Hypothalamus (tissue), 51 donors: ENCODE measurements around the gene CD28.
"Not testable (repeated sequence)": the region's sequence is repeated elsewhere in the genome, so short reads cannot be mapped to it uniquely, and the experiment has no call there.

ENCODE experiments used
- DNase-seq, 51 donors: peaks; one replicate each; lab custom pipeline; 2025; lab: John Stamatoyannopoulos, UW

Gene CD28

DNA sequence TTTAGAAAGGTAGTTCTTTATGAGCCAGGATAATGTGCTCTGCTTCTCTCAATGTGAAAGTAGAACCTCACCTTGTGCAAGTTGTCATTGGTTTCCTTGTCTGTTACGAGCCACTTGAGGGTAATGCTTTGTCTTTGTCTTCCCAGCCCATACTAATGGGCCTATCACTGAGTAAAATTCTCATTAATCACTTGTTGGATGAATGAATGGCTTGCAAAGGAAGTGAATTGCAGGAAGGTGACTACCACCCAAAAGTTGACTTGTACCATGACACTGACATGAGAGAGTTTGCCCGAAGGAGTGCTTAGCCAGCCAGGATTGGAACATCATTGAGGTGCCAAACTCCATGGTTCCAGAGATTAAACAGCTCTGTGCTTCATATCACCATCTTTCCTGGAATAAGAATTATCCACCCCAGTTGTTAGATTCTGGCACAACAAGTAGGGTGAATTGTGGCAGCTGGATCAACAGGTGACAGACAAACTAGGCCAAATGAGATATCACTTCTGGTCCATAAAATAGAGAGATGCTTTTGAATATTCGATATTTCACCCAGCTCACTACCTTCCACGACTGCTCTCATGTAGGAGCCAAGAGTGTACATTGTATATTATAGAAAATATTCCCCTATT lies 20.5 kb upstream of the CD28 start:
- DNase-seq = no peak

DNA sequence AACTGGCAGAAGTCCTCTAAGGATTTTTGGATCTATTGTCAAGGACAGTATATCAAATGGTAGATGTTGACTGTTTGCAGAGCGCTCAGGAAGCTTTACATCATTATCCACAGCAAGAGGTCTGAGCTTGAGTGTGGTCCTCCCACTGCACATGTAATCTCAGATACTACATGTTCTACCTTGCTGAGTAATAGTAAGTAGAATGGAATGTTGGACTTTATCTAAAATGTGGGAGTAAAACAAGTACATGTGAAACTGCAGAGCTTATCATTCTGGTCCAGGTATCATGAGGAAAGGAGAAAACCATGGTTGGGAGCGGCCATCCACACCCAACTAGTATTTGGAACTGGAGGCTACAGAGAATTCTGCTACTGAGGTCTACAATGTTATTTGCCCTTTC lies 19.3 kb upstream of the CD28 start:
- no peak for DNase-seq

DNA sequence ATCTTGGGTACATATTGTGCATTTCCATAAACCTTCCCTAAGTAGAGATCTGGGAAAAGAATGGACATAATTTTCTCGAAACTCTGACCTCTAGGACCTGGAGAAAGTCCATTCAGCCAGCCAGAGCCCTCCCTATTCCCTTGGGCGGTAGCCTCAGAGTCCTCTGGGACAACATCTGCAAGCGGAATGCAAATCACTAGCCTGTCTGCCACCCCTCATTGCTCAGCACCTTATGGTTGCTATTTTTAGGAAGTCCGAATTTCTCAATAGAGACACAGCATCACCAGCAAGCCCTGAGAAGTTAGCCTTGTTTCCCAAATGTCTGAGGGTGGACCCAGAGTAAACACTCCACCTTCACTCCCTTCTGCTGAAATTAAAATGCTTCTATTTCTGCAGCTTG lies 17.6 kb upstream of the CD28 start:
- no peak for DNase-seq

DNA sequence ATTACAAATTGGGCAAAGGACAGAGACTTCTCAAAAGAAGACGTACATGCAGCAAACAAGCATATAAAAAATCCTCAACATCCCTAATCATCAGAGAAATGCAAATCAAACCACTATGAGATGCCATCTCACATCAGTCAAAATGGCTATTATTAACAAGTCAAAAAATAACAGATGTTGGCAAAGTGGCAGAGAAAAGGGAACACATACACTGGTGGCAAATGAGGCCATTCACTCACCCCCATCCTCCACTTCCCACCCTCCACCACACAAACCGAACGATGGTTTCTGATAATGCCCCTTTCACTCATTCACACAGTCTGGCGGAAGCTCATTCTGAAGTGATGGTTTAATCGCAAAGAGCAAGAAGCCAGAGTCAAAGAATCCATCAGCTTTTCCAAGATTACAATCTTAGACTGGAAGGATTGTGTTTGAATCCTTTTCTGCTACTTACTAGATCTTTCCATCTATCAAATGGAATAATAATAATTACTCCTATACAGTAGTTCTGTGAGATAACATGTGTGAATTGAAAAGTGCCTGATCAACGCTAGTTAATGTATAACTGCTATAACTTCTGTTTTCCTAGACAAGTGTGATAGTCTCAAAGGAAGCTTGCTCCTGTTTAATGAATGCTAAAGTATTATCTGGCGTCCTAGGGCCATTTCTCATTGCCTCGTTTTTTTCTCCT lies 16.9 kb upstream of the CD28 start:
- no peak for DNase-seq

DNA sequence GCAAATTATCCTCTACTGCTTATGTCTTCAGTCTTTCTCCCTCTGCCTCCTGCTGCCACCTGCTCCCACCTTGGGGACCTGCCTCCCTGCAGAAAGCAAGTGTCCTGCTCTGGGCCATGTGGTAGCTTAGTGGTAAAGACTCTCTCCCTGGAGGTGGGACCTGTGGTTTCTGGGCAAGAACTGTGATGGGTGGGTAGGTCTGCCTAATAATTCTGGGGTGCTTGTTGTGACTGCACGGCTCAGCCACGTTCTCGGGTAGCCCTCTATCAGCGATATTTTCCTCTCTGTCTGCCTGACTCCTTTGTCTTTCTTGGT lies 16.4 kb upstream of the CD28 start:
- DNase-seq = no peak

DNA sequence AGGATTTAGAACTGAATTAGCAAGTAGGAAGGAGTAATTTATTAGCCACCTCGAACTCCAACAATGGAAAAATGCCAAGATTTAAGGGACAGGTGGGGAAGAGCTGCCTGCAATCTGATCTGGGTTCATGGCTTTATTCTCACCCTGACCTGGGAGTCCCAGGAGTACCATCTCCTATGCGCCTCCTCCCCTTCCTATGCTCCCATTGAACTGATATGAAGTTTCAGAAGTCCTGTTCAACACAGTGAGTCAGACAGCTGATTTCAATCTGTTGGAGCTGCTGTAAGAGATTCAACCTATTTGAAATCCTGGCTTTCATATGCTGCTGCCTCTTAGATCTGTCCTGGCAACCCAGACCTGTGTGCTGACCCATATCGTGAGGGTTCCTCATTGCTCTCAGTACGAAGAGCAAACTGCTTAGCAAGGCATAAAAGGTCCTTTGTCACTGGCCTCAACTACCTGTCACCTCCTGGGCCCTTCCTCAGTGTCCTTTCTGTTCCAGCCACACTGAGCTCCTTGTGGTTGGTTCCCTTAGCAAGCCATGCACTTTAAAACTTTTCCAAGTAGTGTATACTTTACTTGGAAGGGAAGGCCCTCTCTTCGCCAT lies 15.9 kb upstream of the CD28 start:
- DNase-seq = no peak

DNA sequence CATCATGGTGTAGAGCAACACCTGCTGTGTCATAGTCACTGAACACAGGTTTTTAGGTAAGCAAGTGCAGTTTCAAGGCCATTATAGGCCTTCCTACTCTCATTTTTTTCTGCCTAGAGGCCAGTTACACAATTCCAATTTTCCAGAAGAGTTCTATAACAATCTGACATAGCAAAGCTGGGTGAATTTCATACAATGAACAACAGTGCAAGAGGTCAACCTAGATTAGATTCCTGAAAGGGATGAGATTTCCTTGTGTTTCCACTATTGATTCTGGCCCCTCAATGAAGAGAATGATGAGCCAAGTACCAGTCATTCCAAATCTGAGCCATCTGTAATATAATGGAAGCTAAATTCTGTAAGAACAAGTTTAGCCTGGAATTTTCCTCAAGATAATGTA lies 15.3 kb upstream of the CD28 start:
- DNase-seq = no peak

DNA sequence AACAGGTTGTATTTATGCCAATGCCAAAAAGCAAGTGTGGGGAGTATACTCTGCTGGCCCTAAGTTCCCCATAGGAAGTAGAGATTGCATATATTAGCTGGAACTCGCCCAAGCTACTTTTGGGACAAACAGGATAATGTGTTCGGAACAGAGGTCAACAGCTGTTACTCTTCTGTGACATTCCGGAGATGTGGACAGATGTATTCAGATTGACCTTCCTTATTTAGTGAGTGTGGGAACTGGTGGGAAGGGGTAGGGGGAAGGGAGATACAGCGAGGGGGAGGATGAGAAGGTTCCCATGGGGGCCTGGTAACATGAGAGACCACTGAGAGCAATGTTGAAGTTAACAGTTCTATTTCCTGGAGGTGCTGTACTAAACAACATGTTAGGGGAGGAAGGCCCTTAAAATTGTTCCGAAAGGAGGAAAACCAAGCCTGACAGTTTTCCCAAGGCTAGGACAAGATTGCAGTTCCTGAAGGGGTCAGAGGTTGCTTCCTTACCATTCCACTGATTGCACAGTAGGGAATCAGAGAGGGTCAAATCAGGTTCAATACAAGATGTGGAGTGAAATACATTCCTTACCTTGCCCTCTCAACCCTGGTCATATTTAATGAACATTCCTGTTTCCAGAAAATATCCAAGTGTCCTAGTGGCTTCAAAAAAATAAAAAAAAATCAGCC lies 14.3 kb upstream of the CD28 start:
- no peak for DNase-seq

DNA sequence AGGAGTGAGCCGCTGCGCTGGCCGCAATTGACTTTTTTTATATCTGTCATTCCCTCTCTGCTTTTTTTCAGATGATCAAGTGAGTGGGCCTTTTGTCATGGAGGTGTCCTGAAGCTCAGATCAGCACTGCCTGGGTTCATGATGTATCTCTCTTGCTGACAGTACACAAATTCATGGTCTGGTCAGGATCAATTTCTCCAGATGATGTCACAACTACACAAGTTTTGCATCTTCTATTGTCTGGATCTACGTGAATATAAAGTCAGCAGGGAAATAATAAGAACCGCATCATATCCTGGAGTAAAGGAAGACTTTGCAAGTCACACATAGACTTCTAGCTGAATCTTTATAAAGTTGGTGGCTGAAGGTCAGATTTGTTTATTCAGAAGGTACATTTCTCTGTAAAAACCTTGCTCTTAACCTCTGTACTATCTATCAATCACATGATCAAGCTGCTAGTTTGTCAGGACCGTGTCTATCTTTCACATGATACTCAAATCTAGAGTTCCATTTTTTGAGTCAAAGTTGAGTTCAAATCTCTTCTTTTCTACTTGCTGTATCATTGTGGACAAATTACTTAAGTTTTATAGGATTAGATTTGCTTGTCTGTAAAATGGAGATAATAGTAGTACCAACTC lies 13.1 kb upstream of the CD28 start:
- no peak for DNase-seq

DNA sequence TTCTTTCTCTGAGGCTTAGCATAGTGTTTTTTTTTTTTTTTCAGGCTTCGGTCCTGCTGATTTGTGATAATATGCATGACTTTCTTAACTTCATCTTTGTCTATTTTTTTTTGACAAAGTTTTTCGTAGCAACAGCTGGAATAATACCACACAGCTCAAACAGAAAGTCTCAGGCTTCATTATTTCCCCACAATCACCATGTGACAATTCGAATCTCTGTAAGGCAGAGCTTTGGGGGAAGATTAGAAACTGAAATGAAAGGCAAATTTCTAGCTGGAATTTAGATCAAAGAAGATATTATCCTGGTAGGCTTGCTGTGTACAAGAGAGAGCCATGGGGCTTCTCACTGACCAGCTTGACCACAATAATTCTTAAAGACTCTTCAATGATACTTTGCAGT lies 12.2 kb upstream of the CD28 start:
- DNase-seq = no peak

DNA sequence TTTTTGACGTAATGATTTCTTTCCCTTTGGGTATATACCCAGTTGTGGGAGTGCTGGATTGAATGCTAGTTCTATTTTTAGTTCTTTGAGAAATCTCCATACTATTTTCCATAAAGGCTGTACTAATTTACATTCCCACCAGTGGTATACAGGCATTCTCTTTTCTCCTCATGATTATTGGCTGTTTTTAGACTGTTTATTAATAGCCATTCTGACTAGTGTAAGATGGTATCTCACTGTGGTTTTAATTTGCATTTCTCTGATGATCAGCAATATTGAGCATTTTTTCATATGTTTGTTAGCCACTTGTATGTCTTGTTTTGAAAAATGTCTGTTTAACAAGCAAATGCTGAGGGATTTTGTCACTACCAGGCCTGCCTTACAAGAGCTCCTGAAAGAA lies 9.2 kb upstream of the CD28 start:
- no peak for DNase-seq

DNA sequence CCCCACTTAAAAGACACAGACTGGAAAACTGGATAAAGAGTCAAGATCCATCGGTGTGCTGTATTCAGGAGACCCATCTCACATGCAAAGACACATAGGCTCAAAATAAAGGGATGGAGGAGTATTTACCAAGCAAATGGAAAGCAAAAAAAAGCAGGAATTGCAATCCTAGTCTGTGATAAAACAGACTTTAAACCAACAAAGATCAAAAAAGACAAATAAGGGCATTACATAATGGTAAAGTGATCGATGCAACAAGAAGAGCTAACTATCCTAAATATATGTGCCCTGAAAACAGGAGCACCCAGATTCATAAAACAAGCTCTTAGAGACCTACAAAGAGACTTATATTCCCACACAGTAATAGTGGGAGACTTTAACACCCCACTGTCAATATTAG lies 8.7 kb upstream of the CD28 start:
- DNase-seq = not testable (repeated sequence)

DNA sequence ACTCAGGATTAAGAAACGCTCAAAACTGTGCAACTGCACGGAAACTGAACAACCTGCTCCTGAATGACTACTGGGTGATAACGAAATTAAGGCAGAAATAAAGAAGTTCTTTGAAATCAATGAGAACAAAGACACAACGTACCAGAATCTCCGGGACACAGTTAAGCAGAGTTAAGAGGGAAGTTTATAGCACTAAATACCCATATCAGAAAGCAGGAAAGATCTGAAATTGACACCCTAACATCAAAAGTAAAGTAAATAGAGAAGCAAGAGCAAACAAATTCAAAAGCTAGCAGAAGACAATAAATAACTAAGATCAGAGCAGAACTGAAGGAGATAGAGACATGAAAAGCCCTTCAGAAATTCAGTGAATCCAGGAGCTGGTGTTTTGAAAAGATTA lies 8.0 kb upstream of the CD28 start:
- DNase-seq = not testable (repeated sequence)

DNA sequence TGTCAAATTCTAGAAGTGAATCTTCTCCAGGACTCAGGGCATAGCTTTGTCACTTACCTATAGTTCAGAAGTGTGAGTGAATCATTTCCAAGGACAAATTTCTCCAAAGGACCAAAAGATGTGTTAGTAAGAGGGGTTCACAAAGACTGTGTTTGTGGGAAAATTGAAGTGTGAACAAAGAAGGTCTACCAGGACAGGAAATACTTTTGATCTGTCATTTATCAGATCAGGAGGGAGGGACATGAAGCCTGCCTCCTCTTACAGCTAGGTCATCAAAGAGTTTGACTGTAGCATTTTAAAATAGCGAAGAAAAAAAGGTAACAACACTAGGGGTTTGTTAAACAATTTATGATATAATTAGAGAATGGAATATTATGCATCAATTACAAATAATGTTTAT lies 2.0 kb upstream of the CD28 start:
- DNase-seq = no peak

DNA sequence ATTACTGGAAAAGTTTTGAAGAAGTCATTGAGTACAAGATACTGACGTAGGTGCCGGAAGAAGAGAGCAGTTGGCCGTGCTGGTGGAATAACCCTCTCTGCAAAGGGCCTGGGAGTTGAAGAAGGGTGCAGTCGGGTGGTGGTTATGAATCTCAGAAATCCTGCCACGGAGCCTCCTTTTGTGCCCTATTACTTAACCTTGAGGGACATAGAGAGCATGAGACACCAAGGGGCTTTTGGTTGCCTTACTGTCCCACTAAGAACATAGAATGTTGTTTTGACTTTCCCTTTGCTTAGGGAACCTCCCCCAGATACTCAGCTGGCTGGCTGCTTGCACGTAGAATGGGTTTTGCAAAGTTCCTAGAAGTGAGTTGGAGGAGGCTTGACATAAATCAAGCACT lies 1.3 kb upstream of the CD28 start:
- DNase-seq = no peak

DNA sequence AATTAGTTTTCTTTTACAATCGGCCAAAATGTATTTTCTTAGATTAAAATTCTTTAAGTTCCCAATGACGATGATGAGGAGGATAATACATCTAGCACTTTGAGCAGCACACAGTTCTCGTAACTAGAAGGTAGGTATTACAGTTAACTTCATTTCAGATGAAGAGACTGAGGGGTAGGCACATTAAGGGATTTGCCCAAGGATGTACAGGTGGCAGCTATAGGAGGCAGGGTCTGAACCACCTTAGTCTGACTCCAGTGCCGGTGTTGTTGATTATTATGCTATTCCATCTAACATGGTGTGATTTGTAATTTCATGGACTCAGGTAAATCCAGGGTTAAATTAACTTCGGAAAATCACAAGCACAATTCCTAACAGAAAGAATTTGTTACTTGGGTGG lies 1.1 kb downstream of the CD28 start:
- DNase-seq = no peak

DNA sequence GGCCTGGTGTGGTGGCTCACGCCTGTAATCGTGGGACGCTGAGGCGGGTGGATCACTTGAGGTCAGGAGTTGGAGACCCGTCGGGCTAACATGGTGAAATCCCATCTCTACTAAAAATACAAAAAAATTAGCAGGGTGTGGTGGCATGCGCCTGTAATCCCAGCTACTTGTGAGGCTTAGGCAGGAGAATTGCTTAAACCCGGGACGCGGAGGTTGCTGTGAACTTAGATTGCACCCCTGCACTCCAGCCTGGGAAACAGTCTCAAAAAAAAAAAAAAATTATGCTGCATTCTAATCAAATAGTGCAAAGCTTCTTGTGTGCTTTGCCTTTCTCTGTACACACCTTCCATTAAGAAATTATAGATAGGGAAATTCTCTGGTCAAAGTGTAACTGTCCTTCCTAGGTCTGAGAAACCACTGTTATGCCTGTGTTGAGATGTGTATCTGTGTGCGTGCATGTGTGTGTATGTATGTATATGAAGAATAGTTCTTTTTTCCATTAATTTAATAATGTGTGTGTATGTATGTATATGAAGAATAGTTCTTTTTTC lies 2.5 kb downstream of the CD28 start:
- DNase-seq = no peak

DNA sequence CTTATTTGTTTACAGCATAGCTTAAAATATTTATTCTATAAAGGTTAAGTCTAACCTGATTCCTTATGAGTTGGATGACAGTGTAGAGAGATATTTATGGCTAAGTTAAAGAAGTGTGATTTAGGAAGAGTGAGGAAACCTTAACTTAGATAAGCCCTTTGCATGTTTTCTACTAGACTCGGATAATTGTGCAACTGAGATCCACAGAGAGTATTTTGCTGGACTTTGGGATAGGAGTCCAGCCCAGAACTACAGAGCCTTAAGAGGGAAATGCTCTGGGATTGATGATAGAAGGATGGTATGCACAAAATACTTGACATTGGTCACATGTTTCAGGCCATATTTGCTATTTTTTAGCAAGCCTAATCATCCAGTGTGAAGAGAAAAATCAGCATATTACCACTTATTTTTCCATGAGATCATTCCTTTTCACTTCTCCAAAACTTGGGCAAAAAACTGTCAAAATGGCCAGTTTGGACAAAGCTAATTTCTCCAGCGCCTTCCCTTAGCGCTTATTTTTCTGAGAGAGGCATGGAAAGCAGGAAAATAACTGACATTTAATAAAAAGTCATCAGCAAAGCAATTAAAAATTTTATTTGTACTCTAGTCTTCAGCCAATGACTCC lies 3.1 kb downstream of the CD28 start:
- no peak for DNase-seq

DNA sequence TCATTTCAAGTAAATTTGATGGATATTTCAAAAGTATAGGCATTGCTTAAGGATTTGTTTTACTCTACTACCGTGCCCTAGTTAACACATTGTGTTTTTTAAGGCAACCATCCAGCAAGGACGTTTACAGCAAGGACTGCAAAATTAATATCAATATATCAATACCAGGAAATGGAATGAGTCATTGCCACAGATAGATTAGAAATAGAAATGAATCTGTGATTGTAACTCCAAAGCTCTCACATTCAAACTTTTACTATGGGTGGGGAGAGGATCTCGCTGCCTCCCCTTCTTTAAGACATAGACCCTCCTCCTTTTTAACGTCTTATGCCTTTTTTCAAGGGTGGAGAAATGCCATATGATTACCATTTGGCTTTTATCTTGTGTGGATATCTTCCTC lies 3.8 kb downstream of the CD28 start:
- no peak for DNase-seq

DNA sequence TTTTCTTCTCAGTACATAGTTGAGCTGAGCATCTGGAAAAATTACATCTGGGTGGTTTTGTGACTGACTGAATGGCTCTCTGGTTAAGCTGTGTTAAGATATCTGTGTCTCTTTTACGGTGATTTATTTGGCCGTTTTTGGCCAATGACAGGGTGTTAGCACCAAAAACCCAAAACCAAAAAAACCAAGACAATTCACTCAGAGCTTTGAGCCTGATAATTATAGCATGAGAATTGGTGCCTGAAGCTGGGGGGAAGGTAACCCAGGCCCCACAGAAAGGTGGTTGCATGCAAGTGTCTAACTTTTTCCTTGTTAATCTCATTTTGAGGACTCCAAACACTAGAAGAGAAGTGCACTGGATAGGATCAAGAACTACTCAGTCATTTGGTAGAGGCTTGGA lies 4.5 kb downstream of the CD28 start:
- no peak for DNase-seq

DNA sequence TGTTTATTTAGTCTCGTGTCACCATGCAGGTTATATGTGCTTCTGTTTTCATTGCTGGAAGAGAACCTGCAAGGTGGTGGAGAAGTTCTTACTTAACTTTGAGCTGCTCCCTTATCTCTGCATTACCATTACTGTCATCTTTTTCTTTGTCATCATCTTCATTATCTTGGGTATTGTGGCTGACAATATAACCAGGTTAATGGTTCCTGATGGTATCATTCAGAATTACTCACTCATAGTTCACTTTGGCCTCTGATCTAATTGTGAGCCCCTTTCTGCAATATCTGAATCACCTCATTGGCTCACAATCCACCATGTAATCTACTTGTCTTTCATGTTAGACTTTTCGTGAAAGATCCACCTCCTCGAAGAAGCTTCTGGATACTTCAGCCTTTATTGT lies 5.0 kb downstream of the CD28 start:
- no peak for DNase-seq
